DOHH2 (cell line): ENCODE measurements around the gene TSPAN10.

ENCODE experiments used
- H3F3A ChIP-seq: fragments of 200-600 bp; sonication (generic), shearing (Covaris generic); 2 replicates; pipeline ENCODE4 v1.6.0; 2016; ENCODE audit warnings: antibody characterized with exemption, mild to moderate bottlenecking; ENCODE audit not compliant: control insufficient read depth, insufficient read depth
- H3K27ac ChIP-seq: fragments of 200-600 bp; sonication (generic); 2 replicates; pipeline ENCODE4 v1.5.1; 2014; ENCODE audit warnings: low read depth, mild to moderate bottlenecking, low read length, moderate library complexity
- H3K27me3 ChIP-seq: fragments of 200-600 bp; sonication (generic); 2 replicates; pipeline ENCODE4 v1.6.1; 2014; ENCODE audit warnings: mild to moderate bottlenecking, low read length, mixed read lengths; ENCODE audit not compliant: control insufficient read depth
- H3K36me3 ChIP-seq: fragments of 200-600 bp; sonication (generic); 2 replicates; pipeline ENCODE4 v1.6.1; 2014; ENCODE audit warnings: mild to moderate bottlenecking, low read length, moderate library complexity, mixed read lengths; ENCODE audit not compliant: control insufficient read depth
- H3K4me1 ChIP-seq: fragments of 200-600 bp; sonication (generic); 2 replicates; pipeline ENCODE4 v1.6.1; 2014; ENCODE audit warnings: mild to moderate bottlenecking, low read length, mixed read lengths; ENCODE audit not compliant: control insufficient read depth
- H3K4me2 ChIP-seq: fragments of 200-600 bp; sonication (generic); 2 replicates; pipeline ENCODE4 v1.6.0; 2014; ENCODE audit warnings: mild to moderate bottlenecking, low read length, moderate library complexity
- H3K4me3 ChIP-seq: fragments of 200-600 bp; sonication (generic); 2 replicates; pipeline ENCODE4 v1.5.1; 2014; ENCODE audit warnings: mild to moderate bottlenecking, low read length, mixed read lengths
- H3K79me2 ChIP-seq: fragments of 200-600 bp; sonication (generic); 2 replicates; pipeline ENCODE4 v1.6.1; 2014; ENCODE audit warnings: mild to moderate bottlenecking, low read length, mixed read lengths; ENCODE audit not compliant: control insufficient read depth
- H3K9me2 ChIP-seq: fragments of 200-600 bp; sonication (generic); replicated peaks from 2 replicates; pipeline ENCODE4 v1.6.1; 2014; ENCODE audit warnings: mild to moderate bottlenecking, low read length, mixed read lengths; ENCODE audit not compliant: control insufficient read depth
- H3K9me3 ChIP-seq: fragments of 200-600 bp; sonication (generic); 2 replicates; pipeline ENCODE4 v1.6.1; 2014; ENCODE audit warnings: antibody characterized with exemption, low read length, mixed read lengths; ENCODE audit not compliant: control insufficient read depth, insufficient read depth
- H4K20me1 ChIP-seq: fragments of 200-600 bp; sonication (generic); 2 replicates; pipeline ENCODE4 v1.6.0; 2014; ENCODE audit warnings: low read depth, mild to moderate bottlenecking, antibody characterized with exemption, low read length, moderate library complexity; ENCODE audit not compliant: control insufficient read depth, insufficient read depth
- CTCF ChIP-seq: fragments of 200-600 bp; sonication (generic); IDR thresholded peaks from one replicate; pipeline ENCODE4 v1.5.1; 2014; ENCODE audit warnings: antibody characterized with exemption, mild to moderate bottlenecking, low read depth, low read length; ENCODE audit not compliant: poor library complexity, severe bottlenecking
- EZH2phosphoT487 ChIP-seq: fragments of 200-600 bp; sonication (generic); IDR thresholded peaks from 2 replicates; pipeline ENCODE4 v1.6.1; 2017; ENCODE audit warnings: borderline replicate concordance, mild to moderate bottlenecking, antibody characterized with exemption, low read length, moderate library complexity, mixed read lengths

TSPAN10 gene

GRCh38 chr17:81694810-81695209, 57.8 kb downstream of the TSPAN10 start:
- Histone ChIP-seq H3F3A (peaks cover 5% of the 10 kb centered on the region; the same call in 1 of the 2 replicates), H4K20me1 (no peaks in the 10 kb centered on the region), H3K79me2 (peaks cover 37% of the 10 kb centered on the region), H3K9me2 (no peaks in the 10 kb centered on the region), H3K36me3 (peaks cover 96% of the 10 kb centered on the region), H3K4me3 (no peak overlapping the region), H3K27me3 (no peaks in the 10 kb centered on the region), H3K4me1 (no peaks in the 10 kb centered on the region), H3K4me2 (no peak overlapping the region), H3K9me3 (no peaks in the 10 kb centered on the region), H3K27ac (no peak overlapping the region)
- no peak for TF ChIP-seq CTCF
- no peak for TF ChIP-seq EZH2phosphoT487

GRCh38 chr17:81695211-81695610, 58.2 kb downstream of the TSPAN10 start:
- TF ChIP-seq CTCF (no peak), EZH2phosphoT487 (no peak)
- Histone ChIP-seq H3K4me3 (no peak overlapping the region), H3K4me1 (no peaks in the 10 kb centered on the region), H3K79me2 (peaks cover 40% of the 10 kb centered on the region), H3K9me2 (no peaks in the 10 kb centered on the region), H3K9me3 (no peaks in the 10 kb centered on the region), H3K36me3 (peaks cover 93% of the 10 kb centered on the region), H3K27me3 (no peaks in the 10 kb centered on the region), H3K27ac (no peak overlapping the region), H3K4me2 (no peak overlapping the region), H3F3A (peaks cover 5% of the 10 kb centered on the region; the same call in 1 of the 2 replicates), H4K20me1 (no peaks in the 10 kb centered on the region)

GRCh38 chr17:81695801-81696200, 58.8 kb downstream of the TSPAN10 start:
- Histone ChIP-seq H3F3A (peaks cover 5% of the 10 kb centered on the region; the same call in 1 of the 2 replicates), H3K4me2 (no peak overlapping the region), H3K27ac (no peak overlapping the region), H3K4me1 (peaks cover 4% of the 10 kb centered on the region), H3K9me2 (no peaks in the 10 kb centered on the region), H3K27me3 (no peaks in the 10 kb centered on the region), H3K4me3 (no peak overlapping the region), H3K9me3 (no peaks in the 10 kb centered on the region), H3K36me3 (peaks cover 93% of the 10 kb centered on the region), H3K79me2 (peaks cover 46% of the 10 kb centered on the region), H4K20me1 (no peaks in the 10 kb centered on the region)
- TF ChIP-seq CTCF (no peak), EZH2phosphoT487 (no peak)
